Measurements from ENCODE around the gene TNIP2. TPM values are rescaled to one million over a fixed set of nuclear protein-coding genes. Genes with fewer than 3 reads are reported as not detected.
"Not testable (repeated sequence)": the region's sequence is repeated elsewhere in the genome, so short reads cannot be mapped to it uniquely, and the experiment has no call there.

The TNIP2 gene
- total RNA-seq, 2 donors from 2014 or later, result 47.1 to 63.6 TPM

- DNase-seq (no peak), ATAC-seq (peak; percentile 57)
- intact Hi-C loops (cut with DNase I, micrococcal nuclease), result no loop called here
Measured at GRCh38 chr4:2785613-2786012, 29.5 kb upstream of the TNIP2 start.

GRCh38 chr4:2783790-2784189, 27.7 kb upstream of the TNIP2 start:
- intact Hi-C loops (cut with DNase I, micrococcal nuclease), result no loop called here
- DNase-seq (no peak), ATAC-seq (no peak)

- DNase-seq (no peak), ATAC-seq (no peak)
- intact Hi-C loops (cut with DNase I, micrococcal nuclease), result no loop called here
Measured at GRCh38 chr4:2781911-2782310, 25.8 kb upstream of the TNIP2 start.

GRCh38 chr4:2780643-2781042, 24.5 kb upstream of the TNIP2 start:
- ATAC-seq; DNase-seq; intact Hi-C loops (cut with DNase I, micrococcal nuclease): not testable (repeated sequence)

GRCh38 chr4:2771264-2771663, 15.1 kb upstream of the TNIP2 start:
- peak; percentile 64 for ATAC-seq

GRCh38 chr4:2768921-2769336, 12.8 kb upstream of the TNIP2 start:
- DNase-seq (peak in 1 of 2 donors; percentile 18), ATAC-seq (no peak)

More at GRCh38 chr4:2771264-2771663, 15.1 kb upstream of the TNIP2 start:
- intact Hi-C loops (cut with DNase I, micrococcal nuclease), result no loop called here
- DNase-seq, result peak in 1 of 2 donors; percentile 23

GRCh38 chr4:2768124-2768523, 12.0 kb upstream of the TNIP2 start:
- ATAC-seq (no peak), DNase-seq (peak in 1 of 2 donors; percentile 16)
- intact Hi-C loops (cut with DNase I, micrococcal nuclease), result no loop called here

More at GRCh38 chr4:2768921-2769336, 12.8 kb upstream of the TNIP2 start:
- intact Hi-C loops (cut with DNase I, micrococcal nuclease), result no loop called here

- intact Hi-C loops (cut with DNase I, micrococcal nuclease), result no loop called here
Measured at GRCh38 chr4:2767705-2768074, 11.6 kb upstream of the TNIP2 start.

GRCh38 chr4:2767046-2767704, 11.0 kb upstream of the TNIP2 start:
- intact Hi-C loops (cut with DNase I, micrococcal nuclease), result no loop called here
- no peak for ATAC-seq
- peak in 1 of 2 donors; percentile 20 for DNase-seq

More at GRCh38 chr4:2767705-2768074, 11.6 kb upstream of the TNIP2 start:
- peak in 1 of 2 donors; percentile 23 for DNase-seq
- ATAC-seq, result no peak

- DNase-seq, result peak in 1 of 2 donors; percentile 13
- intact Hi-C loops (cut with DNase I, micrococcal nuclease), result no loop called here
- no peak for ATAC-seq
Measured at GRCh38 chr4:2765832-2766526, 9.8 kb upstream of the TNIP2 start.

GRCh38 chr4:2763511-2763967, 7.4 kb upstream of the TNIP2 start:
- DNase-seq, result peak in 1 of 2 donors; percentile 30
- ATAC-seq, result no peak
- intact Hi-C loops (cut with DNase I, micrococcal nuclease), result no loop called here

- intact Hi-C loops (cut with DNase I, micrococcal nuclease); DNase-seq; ATAC-seq: not testable (repeated sequence)
Measured at GRCh38 chr4:2762486-2763370, 6.6 kb upstream of the TNIP2 start.

GRCh38 chr4:2762048-2762447, 5.9 kb upstream of the TNIP2 start:
- no peak for DNase-seq
- no peak for ATAC-seq

GRCh38 chr4:2761035-2761923, 5.1 kb upstream of the TNIP2 start:
- intact Hi-C loops (cut with DNase I, micrococcal nuclease), result no loop called here
- ATAC-seq (peak; percentile 75), DNase-seq (peak; percentile 88)

More at GRCh38 chr4:2762048-2762447, 5.9 kb upstream of the TNIP2 start:
- intact Hi-C loops (cut with DNase I, micrococcal nuclease), result no loop called here

- intact Hi-C loops (cut with DNase I, micrococcal nuclease), result no loop called here
- no peak for ATAC-seq
- peak in 1 of 2 donors; percentile 28 for DNase-seq
Measured at GRCh38 chr4:2757426-2757825, 1.3 kb upstream of the TNIP2 start.

GRCh38 chr4:2756691-2757350, 685 bp upstream of the TNIP2 start:
- DNase-seq (peak in 1 of 2 donors; percentile 24), ATAC-seq (no peak)
- intact Hi-C loops (cut with DNase I, micrococcal nuclease), result no loop called here
